ENCODE results near the gene RBM22. TPM values are rescaled to one million over a fixed set of nuclear protein-coding genes. Genes with fewer than 3 reads are reported as not detected.

RBM22 gene
- total RNA-seq, 1 experiment from 2014 or later: 61.4 TPM

GRCh38 chr5:150661821-150662596 is 38.9 kb downstream of the RBM22 start:
- no peaks in the 10 kb centered on the region for H3K79me2 ChIP-seq (ENCODE audit: insufficient read depth, low read length)
- H3K9me3 ChIP-seq (ENCODE audit: control insufficient read depth in 1 of 2, insufficient read depth in 1 of 2, low read depth in 1 of 2, low read length in 2 of 2): no peaks in the 10 kb centered on the region
- ChIA-PET CTCF (no interaction called here), POLR2A (no interaction called here), RAD21 (ENCODE audit: low non-redundant PET in 1 of 2, low total read pairs in 2 of 2, uncharacterized antibody in 2 of 2, unreplicated experiment in 2 of 2) (no interaction called here)
- no peaks in the 10 kb centered on the region for H4K20me1 ChIP-seq (ENCODE audit: insufficient read depth)
- no peak overlapping the region for H3K9ac ChIP-seq (ENCODE audit: low read length)
- ATAC-seq (no peak), DNase-seq (ENCODE audit: low read depth, low spot score) (no peak)
- TF ChIP-seq EGR1 (IDR thresholded peaks at IDR 0.05; ENCODE audit: low read depth) (no peak), EZH2phosphoT487 (IDR thresholded peaks at IDR 0.05; ENCODE audit: borderline replicate concordance) (no peak), JUND (IDR thresholded peaks at IDR 0.05) (no peak), CEBPB (IDR thresholded peaks at IDR 0.05; ENCODE audit: low read depth) (no peak), CTCF (IDR thresholded peaks at IDR 0.05 in 2 of 3, conservative IDR thresholded peaks at IDR 0.05 in 1 of 3; ENCODE audit: borderline replicate concordance in 1 of 3, insufficient read depth in 1 of 3, low read depth in 2 of 3, low read length in 2 of 3) (no peak), SIN3A (IDR thresholded peaks at IDR 0.05; ENCODE audit: low read depth) (no peak), EZH2 (IDR thresholded peaks at IDR 0.05) (no peak), FOSL1 (IDR thresholded peaks at IDR 0.05; ENCODE audit: low read depth) (no peak), ZNF274 (IDR thresholded peaks at IDR 0.05; ENCODE audit: low read depth, low read length) (no peak), ZFX (IDR thresholded peaks at IDR 0.05) (no peak), SP1 (IDR thresholded peaks at IDR 0.05; ENCODE audit: low read depth) (no peak)
- TF ChIP-seq, protein P1, sequence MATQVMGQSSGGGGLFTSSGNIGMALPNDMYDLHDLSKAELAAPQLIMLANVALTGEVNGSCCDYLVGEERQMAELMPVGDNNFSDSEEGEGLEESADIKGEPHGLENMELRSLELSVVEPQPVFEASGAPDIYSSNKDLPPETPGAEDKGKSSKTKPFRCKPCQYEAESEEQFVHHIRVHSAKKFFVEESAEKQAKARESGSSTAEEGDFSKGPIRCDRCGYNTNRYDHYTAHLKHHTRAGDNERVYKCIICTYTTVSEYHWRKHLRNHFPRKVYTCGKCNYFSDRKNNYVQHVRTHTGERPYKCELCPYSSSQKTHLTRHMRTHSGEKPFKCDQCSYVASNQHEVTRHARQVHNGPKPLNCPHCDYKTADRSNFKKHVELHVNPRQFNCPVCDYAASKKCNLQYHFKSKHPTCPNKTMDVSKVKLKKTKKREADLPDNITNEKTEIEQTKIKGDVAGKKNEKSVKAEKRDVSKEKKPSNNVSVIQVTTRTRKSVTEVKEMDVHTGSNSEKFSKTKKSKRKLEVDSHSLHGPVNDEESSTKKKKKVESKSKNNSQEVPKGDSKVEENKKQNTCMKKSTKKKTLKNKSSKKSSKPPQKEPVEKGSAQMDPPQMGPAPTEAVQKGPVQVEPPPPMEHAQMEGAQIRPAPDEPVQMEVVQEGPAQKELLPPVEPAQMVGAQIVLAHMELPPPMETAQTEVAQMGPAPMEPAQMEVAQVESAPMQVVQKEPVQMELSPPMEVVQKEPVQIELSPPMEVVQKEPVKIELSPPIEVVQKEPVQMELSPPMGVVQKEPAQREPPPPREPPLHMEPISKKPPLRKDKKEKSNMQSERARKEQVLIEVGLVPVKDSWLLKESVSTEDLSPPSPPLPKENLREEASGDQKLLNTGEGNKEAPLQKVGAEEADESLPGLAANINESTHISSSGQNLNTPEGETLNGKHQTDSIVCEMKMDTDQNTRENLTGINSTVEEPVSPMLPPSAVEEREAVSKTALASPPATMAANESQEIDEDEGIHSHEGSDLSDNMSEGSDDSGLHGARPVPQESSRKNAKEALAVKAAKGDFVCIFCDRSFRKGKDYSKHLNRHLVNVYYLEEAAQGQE (IDR thresholded peaks at IDR 0.05; ENCODE audit: low read depth): no peak
- TF ChIP-seq, protein P2, sequence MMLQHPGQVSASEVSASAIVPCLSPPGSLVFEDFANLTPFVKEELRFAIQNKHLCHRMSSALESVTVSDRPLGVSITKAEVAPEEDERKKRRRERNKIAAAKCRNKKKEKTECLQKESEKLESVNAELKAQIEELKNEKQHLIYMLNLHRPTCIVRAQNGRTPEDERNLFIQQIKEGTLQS (IDR thresholded peaks at IDR 0.05): no peak
- H3K36me3 ChIP-seq (ENCODE audit: control insufficient read depth in 1 of 2, insufficient read depth in 2 of 2, low read length in 2 of 2): no peaks in the 10 kb centered on the region
- H3K4me3 ChIP-seq (replicated peaks in 1 of 2; ENCODE audit: low read depth in 1 of 2, low read length in 2 of 2): no peak overlapping the region
- no peak overlapping the region for H3K4me2 ChIP-seq (ENCODE audit: low read length)
- no peaks in the 10 kb centered on the region for H3K9me2 ChIP-seq (ENCODE audit: insufficient read depth)
- H3K27ac ChIP-seq (ENCODE audit: low read depth, low read length): no peak overlapping the region
- no TSS peak for BruUV-seq (replicated peaks)
- H3K4me1 ChIP-seq (ENCODE audit: control insufficient read depth in 1 of 2, insufficient read depth in 2 of 2, low read length in 2 of 2): peaks cover 4 to 6% of the 10 kb centered on the region in 2 experiments; a peak in 2 of 4 replicates
- H3K27me3 ChIP-seq (ENCODE audit: insufficient read depth, low read length): no peaks in the 10 kb centered on the region; the same call in 1 of the 2 replicates
- H2AFZ ChIP-seq (ENCODE audit: low read depth, low read length, poor library complexity, severe bottlenecking): no peak overlapping the region
- intact Hi-C loops (cut with micrococcal nuclease): no loop called here
